HuH-7.5 (cell line): ENCODE measurements around the gene TRIM32.

Experiments used
- DNase-seq: peaks from one replicate; pipeline ENCODE4 v3.0.0; 2011; ENCODE audit warnings: low spot score

The TRIM32 gene

GRCh38 chr9:116705531-116705930 is 18.4 kb downstream of the TRIM32 start:
- DNase-seq, result no peak

GRCh38 chr9:116706310-116707290 is 19.5 kb downstream of the TRIM32 start:
- no peak for DNase-seq

- no peak for DNase-seq
Observed at GRCh38 chr9:116712781-116713180, 25.7 kb downstream of the TRIM32 start.

- DNase-seq, result no peak
Observed at GRCh38 chr9:116713271-116713670, 26.2 kb downstream of the TRIM32 start.

GRCh38 chr9:116715751-116716150 is 28.6 kb downstream of the TRIM32 start:
- DNase-seq, result no peak

- no peak for DNase-seq
Observed at GRCh38 chr9:116716438-116716837, 29.3 kb downstream of the TRIM32 start.

- DNase-seq, result no peak
Observed at GRCh38 chr9:116717150-116717549, 30.0 kb downstream of the TRIM32 start.

GRCh38 chr9:116718111-116718510 is 31.0 kb downstream of the TRIM32 start:
- no peak for DNase-seq

- DNase-seq, result no peak
Observed at GRCh38 chr9:116720111-116720510, 33.0 kb downstream of the TRIM32 start.

GRCh38 chr9:116721411-116721810 is 34.3 kb downstream of the TRIM32 start:
- no peak for DNase-seq

GRCh38 chr9:116721944-116722343 is 34.8 kb downstream of the TRIM32 start:
- DNase-seq, result no peak

GRCh38 chr9:116724123-116724522 is 37.0 kb downstream of the TRIM32 start:
- DNase-seq, result no peak

- DNase-seq, result no peak
Observed at GRCh38 chr9:116726602-116727001, 39.5 kb downstream of the TRIM32 start.

- no peak for DNase-seq
Observed at GRCh38 chr9:116733010-116733641, 46.0 kb downstream of the TRIM32 start.

- DNase-seq, result no peak
Observed at GRCh38 chr9:116736399-116737151, 49.5 kb downstream of the TRIM32 start.

GRCh38 chr9:116737152-116737546 is 50.0 kb downstream of the TRIM32 start:
- DNase-seq, result peak; percentile 80

GRCh38 chr9:116741086-116741740 is 54.1 kb downstream of the TRIM32 start:
- no peak for DNase-seq

- no peak for DNase-seq
Observed at GRCh38 chr9:116741742-116742141, 54.6 kb downstream of the TRIM32 start.

GRCh38 chr9:116749176-116749575 is 62.1 kb downstream of the TRIM32 start:
- DNase-seq, result no peak

- no peak for DNase-seq
Observed at GRCh38 chr9:116749772-116750171, 62.7 kb downstream of the TRIM32 start.

GRCh38 chr9:116750510-116750909 is 63.4 kb downstream of the TRIM32 start:
- no peak for DNase-seq
